ENCODE measurements around the gene HIVEP1.
A peak's percentile ranks its signal among the peaks of the same experiment; 100 is the strongest.

Gene HIVEP1

GRCh38 chr6:12048609-12049008, 36.5 kb downstream of the HIVEP1 start:
- no peak for DNase-seq (ENCODE audit: low read depth in 3 of 3)

- DNase-seq (ENCODE audit: low read depth in 3 of 3) = no peak
Measured at GRCh38 chr6:12049165-12049564, 37.1 kb downstream of the HIVEP1 start.

- peak in 2 of 3 donors; percentile 23 to 38 for DNase-seq (ENCODE audit: low read depth in 3 of 3)
Measured at GRCh38 chr6:12051861-12052368, 39.8 kb downstream of the HIVEP1 start.

GRCh38 chr6:12058172-12058961, 46.3 kb downstream of the HIVEP1 start:
- no peak for DNase-seq (ENCODE audit: low read depth in 3 of 3)

GRCh38 chr6:12060780-12061609, 48.9 kb downstream of the HIVEP1 start:
- DNase-seq (ENCODE audit: low read depth in 3 of 3) = peak; percentile 44 to 57 (median 50)

- DNase-seq (ENCODE audit: low read depth in 3 of 3) = no peak
Measured at GRCh38 chr6:12062605-12063004, 50.5 kb downstream of the HIVEP1 start.

GRCh38 chr6:12064131-12064530, 52.0 kb downstream of the HIVEP1 start:
- no peak for DNase-seq (ENCODE audit: low read depth in 3 of 3)

- DNase-seq (ENCODE audit: low read depth in 3 of 3) = no peak
Measured at GRCh38 chr6:12064538-12065071, 52.5 kb downstream of the HIVEP1 start.

GRCh38 chr6:12065321-12066140, 53.4 kb downstream of the HIVEP1 start:
- no peak for DNase-seq (ENCODE audit: low read depth in 3 of 3)

GRCh38 chr6:12066297-12066696, 54.2 kb downstream of the HIVEP1 start:
- no peak for DNase-seq (ENCODE audit: low read depth in 3 of 3)

GRCh38 chr6:12068899-12069557, 56.9 kb downstream of the HIVEP1 start:
- DNase-seq (ENCODE audit: low read depth in 3 of 3) = no peak

GRCh38 chr6:12069891-12070529, 57.9 kb downstream of the HIVEP1 start:
- DNase-seq (ENCODE audit: low read depth in 3 of 3) = no peak

- no peak for DNase-seq (ENCODE audit: low read depth in 3 of 3)
Measured at GRCh38 chr6:12071064-12071615, 59.0 kb downstream of the HIVEP1 start.

- DNase-seq (ENCODE audit: low read depth in 3 of 3) = no peak
Measured at GRCh38 chr6:12075067-12075563, 63.0 kb downstream of the HIVEP1 start.

- no peak for DNase-seq (ENCODE audit: low read depth in 3 of 3)
Measured at GRCh38 chr6:12077021-12077710, 65.1 kb downstream of the HIVEP1 start.

GRCh38 chr6:12078014-12078413, 65.9 kb downstream of the HIVEP1 start:
- DNase-seq (ENCODE audit: low read depth in 3 of 3) = no peak

GRCh38 chr6:12081771-12082170, 69.7 kb downstream of the HIVEP1 start:
- no peak for DNase-seq (ENCODE audit: low read depth in 3 of 3)

GRCh38 chr6:12082368-12082767, 70.3 kb downstream of the HIVEP1 start:
- DNase-seq (ENCODE audit: low read depth in 3 of 3) = no peak

GRCh38 chr6:12083302-12083701, 71.2 kb downstream of the HIVEP1 start:
- DNase-seq (ENCODE audit: low read depth in 3 of 3) = no peak
